Measurements from ENCODE around the gene PRAMEF4.
"Not testable (repeated sequence)": the region's sequence is repeated elsewhere in the genome, so short reads cannot be mapped to it uniquely, and the experiment has no call there.

DNA sequence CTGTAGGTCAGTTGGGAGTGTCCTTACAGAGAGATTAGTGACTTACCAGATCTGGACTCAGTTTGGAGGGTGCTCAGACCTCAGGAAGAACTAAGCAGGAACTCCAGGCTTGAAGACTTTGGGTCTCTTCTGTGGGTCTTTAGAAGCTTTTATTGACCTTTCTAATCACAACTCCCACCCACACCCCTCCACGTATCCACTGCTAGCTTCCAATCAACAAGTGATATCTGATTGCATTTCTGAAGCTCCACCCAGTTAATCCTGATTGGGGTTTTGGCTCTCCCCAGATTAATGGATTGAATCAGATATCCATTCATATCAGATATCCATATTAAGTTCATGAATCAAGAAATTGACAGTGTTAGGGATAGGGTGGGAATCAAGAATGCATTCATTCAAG, 12.2 kb upstream of the PRAMEF4 start, which contains the start of gene PRAMEF10:
- not testable (repeated sequence) for TF ChIP-seq CTCF (tag by site-specific recombination; IDR thresholded peaks at IDR 0.05); PATZ1 (tag by site-specific recombination; IDR thresholded peaks at IDR 0.05); ZNF391 (tag by site-specific recombination; IDR thresholded peaks at IDR 0.05; ENCODE audit: borderline replicate concordance, low read depth); ZNF830 (tag by site-specific recombination; IDR thresholded peaks at IDR 0.05; ENCODE audit: low read depth); ZNF416 (tag by site-specific recombination; IDR thresholded peaks at IDR 0.05)
- TF ChIP-seq, protein P1, sequence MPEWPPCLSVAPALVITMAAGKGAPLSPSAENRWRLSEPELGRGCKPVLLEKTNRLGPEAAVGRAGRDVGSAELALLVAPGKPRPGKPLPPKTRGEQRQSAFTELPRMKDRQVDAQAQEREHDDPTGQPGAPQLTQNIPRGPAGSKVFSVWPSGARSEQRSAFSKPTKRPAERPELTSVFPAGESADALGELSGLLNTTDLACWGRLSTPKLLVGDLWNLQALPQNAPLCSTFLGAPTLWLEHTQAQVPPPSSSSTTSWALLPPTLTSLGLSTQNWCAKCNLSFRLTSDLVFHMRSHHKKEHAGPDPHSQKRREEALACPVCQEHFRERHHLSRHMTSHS (tag by site-specific recombination; IDR thresholded peaks at IDR 0.05): not testable (repeated sequence)

All from HEK293 (cell line).